ENCODE data around the gene CLCNKA.

CLCNKA gene

DNA sequence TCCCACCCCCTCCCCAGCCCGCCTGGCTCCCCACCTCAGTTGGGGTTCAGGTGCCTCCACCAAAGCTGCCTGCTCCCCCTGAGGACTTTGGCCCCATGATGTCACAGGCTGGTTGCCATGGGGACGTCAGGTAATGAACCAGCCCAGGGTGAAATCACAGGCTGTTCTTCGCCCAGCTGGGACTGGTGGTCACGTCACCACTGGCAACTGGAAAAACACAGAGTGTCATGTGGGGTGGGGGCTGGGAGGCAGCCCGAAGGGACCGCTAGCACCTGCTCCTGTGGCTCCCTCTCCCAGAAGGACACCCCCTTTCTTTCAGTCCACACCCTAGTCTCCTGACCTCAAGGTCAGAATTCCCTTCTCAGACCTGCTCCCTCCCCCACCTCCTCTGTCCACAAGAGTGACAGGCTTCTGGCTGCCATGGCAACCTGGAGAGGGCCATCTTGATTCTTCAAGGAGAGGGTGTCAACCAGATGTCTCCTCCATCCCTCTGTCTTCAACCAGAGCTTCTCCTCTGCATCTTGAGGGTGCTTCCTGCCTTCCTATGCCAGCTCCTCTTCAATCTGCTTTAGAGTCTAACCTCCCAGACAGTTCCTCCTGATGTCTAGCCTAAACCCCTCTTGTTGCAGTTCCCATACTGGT, 45.4 kb downstream of the CLCNKA start:
- TF ChIP-seq, protein P1, sequence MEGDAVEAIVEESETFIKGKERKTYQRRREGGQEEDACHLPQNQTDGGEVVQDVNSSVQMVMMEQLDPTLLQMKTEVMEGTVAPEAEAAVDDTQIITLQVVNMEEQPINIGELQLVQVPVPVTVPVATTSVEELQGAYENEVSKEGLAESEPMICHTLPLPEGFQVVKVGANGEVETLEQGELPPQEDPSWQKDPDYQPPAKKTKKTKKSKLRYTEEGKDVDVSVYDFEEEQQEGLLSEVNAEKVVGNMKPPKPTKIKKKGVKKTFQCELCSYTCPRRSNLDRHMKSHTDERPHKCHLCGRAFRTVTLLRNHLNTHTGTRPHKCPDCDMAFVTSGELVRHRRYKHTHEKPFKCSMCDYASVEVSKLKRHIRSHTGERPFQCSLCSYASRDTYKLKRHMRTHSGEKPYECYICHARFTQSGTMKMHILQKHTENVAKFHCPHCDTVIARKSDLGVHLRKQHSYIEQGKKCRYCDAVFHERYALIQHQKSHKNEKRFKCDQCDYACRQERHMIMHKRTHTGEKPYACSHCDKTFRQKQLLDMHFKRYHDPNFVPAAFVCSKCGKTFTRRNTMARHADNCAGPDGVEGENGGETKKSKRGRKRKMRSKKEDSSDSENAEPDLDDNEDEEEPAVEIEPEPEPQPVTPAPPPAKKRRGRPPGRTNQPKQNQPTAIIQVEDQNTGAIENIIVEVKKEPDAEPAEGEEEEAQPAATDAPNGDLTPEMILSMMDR (IDR thresholded peaks at IDR 0.05), result no peak
- peak overlapping the region; percentile 32 for H3K4me3 Mint-ChIP-seq
- DNase-seq, result no peak
- peaks cover 44% of the 10 kb centered on the region for H3K4me1 Mint-ChIP-seq
- peaks cover 21% of the 10 kb centered on the region for H3K27me3 Mint-ChIP-seq (ENCODE audit: low read depth, poor library complexity)
- H3K36me3 Mint-ChIP-seq (ENCODE audit: low read depth), result no peaks in the 10 kb centered on the region
- no peaks in the 10 kb centered on the region for H3K9me3 Mint-ChIP-seq
- H3K27ac Mint-ChIP-seq, result no peak overlapping the region

DNA sequence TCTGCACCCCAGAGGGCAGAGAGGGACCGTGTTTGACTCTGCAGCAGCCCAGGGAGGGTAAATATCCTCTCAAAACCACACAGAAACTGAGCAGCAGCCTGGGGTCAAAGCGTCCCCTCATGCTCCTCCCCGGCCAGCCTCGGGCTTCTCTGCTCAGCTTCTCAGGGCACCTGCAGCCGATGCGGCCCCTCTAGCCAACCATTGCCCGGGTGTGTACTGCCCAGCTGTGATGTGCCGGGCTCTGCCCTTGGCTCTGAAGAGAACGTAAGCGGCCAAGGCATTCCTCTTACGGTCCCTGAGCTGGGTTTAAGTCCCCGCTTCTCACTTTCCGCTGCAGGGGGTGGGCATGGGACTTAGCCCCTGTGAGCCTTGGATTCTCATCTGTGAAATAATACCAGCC, 46.1 kb downstream of the CLCNKA start:
- TF ChIP-seq, protein P1 (IDR thresholded peaks at IDR 0.05), result no peak
- Mint-ChIP-seq H3K9me3 (no peaks in the 10 kb centered on the region), H3K4me1 (peaks cover 44% of the 10 kb centered on the region), H3K36me3 (ENCODE audit: low read depth) (no peaks in the 10 kb centered on the region), H3K4me3 (peak overlapping the region; percentile 32), H3K27me3 (ENCODE audit: low read depth, poor library complexity) (peaks cover 28% of the 10 kb centered on the region), H3K27ac (no peak overlapping the region)
- DNase-seq, result no peak

DNA sequence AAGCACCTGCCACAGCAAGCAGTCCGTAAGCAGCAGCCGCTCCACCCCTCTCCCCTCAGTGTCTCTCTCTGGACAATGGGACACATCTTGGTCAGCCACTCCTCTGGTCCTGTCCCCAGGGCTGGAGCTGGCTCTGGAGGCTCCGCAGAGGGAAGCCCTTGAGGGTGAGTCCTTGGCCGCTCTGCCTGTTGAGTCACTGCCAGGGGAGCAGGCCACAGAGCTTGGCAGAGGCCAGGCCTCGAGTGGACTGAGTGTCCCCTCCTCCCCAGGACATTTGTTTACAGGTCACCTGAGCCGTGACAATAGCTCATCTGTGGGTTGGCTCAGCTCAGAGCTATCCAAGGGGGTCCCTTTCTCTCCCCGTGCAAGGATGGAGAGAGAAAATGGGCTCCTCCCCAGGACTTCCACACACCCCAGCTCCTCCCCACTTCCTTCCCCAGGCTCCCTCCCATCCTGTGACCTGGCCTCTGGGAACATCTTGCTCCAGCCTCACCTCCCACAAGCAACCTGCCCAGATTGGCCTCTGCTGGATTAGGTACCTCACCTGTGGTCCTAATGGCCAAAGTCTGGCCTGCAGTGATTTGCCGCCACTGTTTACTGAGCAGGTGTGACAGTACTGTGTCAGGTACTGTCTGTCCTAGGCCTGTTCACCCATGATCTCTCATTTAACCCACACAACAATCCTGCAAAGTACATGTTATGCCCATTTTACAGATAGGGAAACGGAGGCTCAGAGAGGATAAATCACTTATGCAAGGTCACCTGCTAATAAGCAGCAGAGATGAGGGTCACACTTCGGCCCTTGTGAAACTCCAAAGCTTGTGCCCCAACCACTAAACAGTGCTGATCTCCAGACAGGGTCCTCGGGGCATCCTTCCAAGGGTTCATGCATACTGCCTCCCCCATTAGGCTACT, 46.8 kb downstream of the CLCNKA start:
- H3K27ac Mint-ChIP-seq, result no peak overlapping the region
- H3K4me1 Mint-ChIP-seq, result peaks cover 40% of the 10 kb centered on the region
- H3K27me3 Mint-ChIP-seq (ENCODE audit: low read depth, poor library complexity), result peaks cover 31% of the 10 kb centered on the region
- no peak for DNase-seq
- no peaks in the 10 kb centered on the region for H3K36me3 Mint-ChIP-seq (ENCODE audit: low read depth)
- H3K9me3 Mint-ChIP-seq, result no peaks in the 10 kb centered on the region
- H3K4me3 Mint-ChIP-seq, result no peak overlapping the region
- TF ChIP-seq, protein P1 (IDR thresholded peaks at IDR 0.05), result no peak

DNA sequence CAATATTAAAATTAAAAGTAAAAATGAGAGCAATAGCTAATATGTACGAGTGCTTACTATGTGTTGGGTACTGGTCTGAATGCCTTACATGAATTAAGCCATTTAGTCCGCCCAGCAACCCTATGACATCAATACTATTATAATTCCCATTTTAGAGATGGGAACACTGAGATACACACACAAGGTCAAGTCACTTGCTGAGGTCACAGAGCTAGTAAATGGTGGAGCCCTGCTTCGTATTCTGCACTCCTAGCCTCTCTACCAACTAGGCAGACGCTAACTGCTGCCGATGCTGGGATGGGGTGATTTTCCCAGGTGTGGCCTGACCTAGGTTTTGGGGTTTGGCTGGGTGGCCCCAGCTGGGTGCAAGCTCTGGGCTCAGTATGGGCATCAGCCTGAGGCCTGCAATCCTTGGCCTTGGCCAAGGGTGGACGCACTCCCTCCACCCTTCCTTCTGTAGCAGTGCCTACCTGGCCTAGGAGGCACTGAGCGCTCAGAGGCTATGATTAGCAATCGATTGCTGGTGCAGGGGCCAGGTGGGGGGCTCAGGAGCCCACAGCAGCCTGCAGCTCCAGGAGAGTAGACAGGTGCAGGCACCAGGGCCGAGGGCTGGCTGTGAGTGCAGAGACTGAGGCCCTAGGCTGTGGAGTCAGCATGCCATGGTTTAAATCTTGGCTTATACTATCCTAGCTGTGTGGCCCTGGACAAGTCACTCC, 49.0 kb downstream of the CLCNKA start:
- peaks cover 41% of the 10 kb centered on the region for H3K27me3 Mint-ChIP-seq (ENCODE audit: low read depth, poor library complexity)
- H3K36me3 Mint-ChIP-seq (ENCODE audit: low read depth), result no peaks in the 10 kb centered on the region
- DNase-seq, result no peak
- TF ChIP-seq, protein P1 (IDR thresholded peaks at IDR 0.05), result no peak
- no peaks in the 10 kb centered on the region for H3K9me3 Mint-ChIP-seq
- H3K4me3 Mint-ChIP-seq, result no peak overlapping the region
- H3K27ac Mint-ChIP-seq, result no peak overlapping the region
- H3K4me1 Mint-ChIP-seq, result peaks cover 30% of the 10 kb centered on the region

DNA sequence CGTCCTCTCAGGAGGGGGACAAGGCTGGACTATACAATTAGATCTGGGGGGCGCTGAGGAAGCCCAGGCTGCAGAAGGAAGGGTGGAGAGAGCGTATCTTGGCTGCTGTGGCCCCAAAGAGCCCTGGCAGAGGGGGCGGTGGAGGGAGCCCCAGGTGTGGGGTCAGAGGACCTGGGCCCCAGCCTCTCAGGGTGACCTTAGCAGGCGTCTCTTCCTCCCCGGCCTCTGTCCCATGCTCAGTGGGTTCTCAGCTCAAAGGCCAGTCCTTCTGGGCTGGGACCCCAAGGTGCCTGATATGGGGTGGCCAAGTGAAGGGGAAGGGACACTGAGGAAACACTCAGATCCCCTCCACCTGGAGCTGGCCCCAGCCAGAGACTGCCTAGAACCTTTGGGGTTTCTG, 49.8 kb downstream of the CLCNKA start:
- no peaks in the 10 kb centered on the region for H3K36me3 Mint-ChIP-seq (ENCODE audit: low read depth)
- no peak overlapping the region for H3K4me3 Mint-ChIP-seq
- H3K27ac Mint-ChIP-seq, result no peak overlapping the region
- H3K4me1 Mint-ChIP-seq, result peaks cover 31% of the 10 kb centered on the region
- H3K9me3 Mint-ChIP-seq, result no peaks in the 10 kb centered on the region
- TF ChIP-seq, protein P1 (IDR thresholded peaks at IDR 0.05), result no peak
- H3K27me3 Mint-ChIP-seq (ENCODE audit: low read depth, poor library complexity), result peaks cover 48% of the 10 kb centered on the region
- DNase-seq, result no peak

All from nephron progenitor cell (in vitro differentiated cells).